ENCODE results near the gene PHKG1. TPM values are rescaled to one million over a fixed set of nuclear protein-coding genes. Genes with fewer than 3 reads are reported as not detected.
"Not testable (repeated sequence)": the region's sequence is repeated elsewhere in the genome, so short reads cannot be mapped to it uniquely, and the experiment has no call there.

Gene PHKG1
- total RNA-seq, 2 donors from 2014 or later: 0.46 TPM

- Histone ChIP-seq H3K4me3 (ENCODE audit: low read length) (no peak overlapping the region), H3K27ac (ENCODE audit: low read depth, low read length) (no peak overlapping the region), H3K9ac (ENCODE audit: extremely low read depth, low read length, poor library complexity, severe bottlenecking) (no peak overlapping the region), H3K27me3 (ENCODE audit: control insufficient read depth, insufficient read depth, low read length, poor library complexity, severe bottlenecking) (no peaks in the 10 kb centered on the region), H3K36me3 (ENCODE audit: control insufficient read depth, insufficient read depth, low read length) (peaks cover 51% of the 10 kb centered on the region), H3K9me3 (ENCODE audit: control insufficient read depth, low read length) (no peaks in the 10 kb centered on the region), H3K4me1 (ENCODE audit: control insufficient read depth, insufficient read depth, low read length) (no peaks in the 10 kb centered on the region)
- H3K9me3 Mint-ChIP-seq: peaks cover 62% of the 10 kb centered on the region
- no peaks in the 10 kb centered on the region for H3K36me3 Mint-ChIP-seq (ENCODE audit: low read depth)
- no peak for DNase-seq
- H3K4me1 Mint-ChIP-seq: no peaks in the 10 kb centered on the region
- H3K27me3 Mint-ChIP-seq (ENCODE audit: insufficient read depth): no peaks in the 10 kb centered on the region
- H3K4me3 Mint-ChIP-seq: no peak overlapping the region
- H3K27ac Mint-ChIP-seq: no peak overlapping the region
- 94 to 100% methylated on average over 2 to 3 of the region's 3 CpGs for WGBS, 2 experiments (ENCODE audit: insufficient coverage in 1 of 2, insufficient read length in 1 of 2)
- TF ChIP-seq, protein P1, sequence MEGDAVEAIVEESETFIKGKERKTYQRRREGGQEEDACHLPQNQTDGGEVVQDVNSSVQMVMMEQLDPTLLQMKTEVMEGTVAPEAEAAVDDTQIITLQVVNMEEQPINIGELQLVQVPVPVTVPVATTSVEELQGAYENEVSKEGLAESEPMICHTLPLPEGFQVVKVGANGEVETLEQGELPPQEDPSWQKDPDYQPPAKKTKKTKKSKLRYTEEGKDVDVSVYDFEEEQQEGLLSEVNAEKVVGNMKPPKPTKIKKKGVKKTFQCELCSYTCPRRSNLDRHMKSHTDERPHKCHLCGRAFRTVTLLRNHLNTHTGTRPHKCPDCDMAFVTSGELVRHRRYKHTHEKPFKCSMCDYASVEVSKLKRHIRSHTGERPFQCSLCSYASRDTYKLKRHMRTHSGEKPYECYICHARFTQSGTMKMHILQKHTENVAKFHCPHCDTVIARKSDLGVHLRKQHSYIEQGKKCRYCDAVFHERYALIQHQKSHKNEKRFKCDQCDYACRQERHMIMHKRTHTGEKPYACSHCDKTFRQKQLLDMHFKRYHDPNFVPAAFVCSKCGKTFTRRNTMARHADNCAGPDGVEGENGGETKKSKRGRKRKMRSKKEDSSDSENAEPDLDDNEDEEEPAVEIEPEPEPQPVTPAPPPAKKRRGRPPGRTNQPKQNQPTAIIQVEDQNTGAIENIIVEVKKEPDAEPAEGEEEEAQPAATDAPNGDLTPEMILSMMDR (conservative IDR thresholded peaks at IDR 0.05): no peak
Observed at GRCh38 chr7:56099653-56100052, 6.9 kb upstream of the PHKG1 start.

DNA sequence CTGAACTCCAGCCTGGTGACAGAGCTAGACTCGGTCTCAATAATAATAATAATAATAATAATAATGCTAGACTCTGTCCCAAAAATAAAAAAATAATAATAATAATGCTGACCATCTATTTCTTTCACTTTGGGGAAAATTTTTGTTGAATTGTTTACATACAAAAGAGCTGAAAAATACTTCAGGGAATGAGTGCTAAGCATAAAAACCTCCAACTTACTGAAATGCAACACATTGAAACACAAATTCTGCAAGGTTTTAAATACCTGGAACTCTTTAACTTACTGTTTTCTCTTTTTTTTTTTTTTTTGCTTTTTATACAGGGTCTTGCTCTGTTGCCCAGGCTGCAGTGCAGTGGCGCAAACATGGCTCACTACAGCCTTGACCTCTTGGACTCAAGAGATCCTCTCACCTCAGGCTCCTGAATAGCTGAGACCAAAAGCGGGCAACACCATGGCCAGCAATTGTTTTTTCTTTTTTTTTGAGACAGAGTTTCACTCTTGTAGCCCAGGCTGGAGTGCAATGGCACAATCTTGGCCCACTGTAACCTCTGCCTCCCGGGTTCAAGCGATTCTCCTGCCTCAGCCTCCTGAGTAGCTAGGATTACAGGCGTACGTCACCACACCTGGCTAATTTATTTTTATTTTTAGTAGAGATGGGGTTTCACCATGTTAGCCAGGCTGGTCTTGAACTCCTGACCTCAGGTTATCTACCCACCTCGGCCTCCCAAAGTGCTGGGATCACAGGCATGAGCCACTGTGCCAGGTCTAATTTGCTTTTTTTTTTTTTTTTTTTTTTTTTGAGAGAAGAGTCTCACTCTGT, 5.6 kb upstream of the PHKG1 start:
- H3K9me3 ChIP-seq (ENCODE audit: control insufficient read depth, low read length); H3K27ac Mint-ChIP-seq; H3K4me1 ChIP-seq (ENCODE audit: control insufficient read depth, insufficient read depth, low read length); H3K27me3 Mint-ChIP-seq (ENCODE audit: insufficient read depth); H3K4me3 Mint-ChIP-seq; H3K27ac ChIP-seq (ENCODE audit: low read depth, low read length); H3K36me3 Mint-ChIP-seq (ENCODE audit: low read depth); H3K4me1 Mint-ChIP-seq; H3K27me3 ChIP-seq (ENCODE audit: control insufficient read depth, insufficient read depth, low read length, poor library complexity, severe bottlenecking); H3K9ac ChIP-seq (ENCODE audit: extremely low read depth, low read length, poor library complexity, severe bottlenecking); DNase-seq; H3K4me3 ChIP-seq (ENCODE audit: low read length): not testable (repeated sequence)
- WGBS, 2 experiments (ENCODE audit: insufficient coverage in 1 of 2, insufficient read length in 1 of 2): 83 to 95% methylated on average over 1 to 6 of the region's 8 CpGs
- H3K9me3 Mint-ChIP-seq: peaks cover 55% of the 10 kb centered on the region
- peaks cover 40% of the 10 kb centered on the region for H3K36me3 ChIP-seq (ENCODE audit: control insufficient read depth, insufficient read depth, low read length)

- TF ChIP-seq, protein P1 (conservative IDR thresholded peaks at IDR 0.05): no peak
- Mint-ChIP-seq H3K27me3 (ENCODE audit: insufficient read depth) (no peaks in the 10 kb centered on the region), H3K4me3 (no peak overlapping the region), H3K36me3 (ENCODE audit: low read depth) (no peaks in the 10 kb centered on the region), H3K27ac (no peak overlapping the region), H3K4me1 (no peaks in the 10 kb centered on the region), H3K9me3 (peaks cover 55% of the 10 kb centered on the region)
- H3K9me3 ChIP-seq (ENCODE audit: control insufficient read depth, low read length): no peaks in the 10 kb centered on the region
- H3K9ac ChIP-seq (ENCODE audit: extremely low read depth, low read length, poor library complexity, severe bottlenecking): no peak overlapping the region
- H3K4me3 ChIP-seq (ENCODE audit: low read length): no peak overlapping the region
- no peak for DNase-seq
- H3K4me1 ChIP-seq (ENCODE audit: control insufficient read depth, insufficient read depth, low read length): no peaks in the 10 kb centered on the region
- no peaks in the 10 kb centered on the region for H3K27me3 ChIP-seq (ENCODE audit: control insufficient read depth, insufficient read depth, low read length, poor library complexity, severe bottlenecking)
- peaks cover 34% of the 10 kb centered on the region for H3K36me3 ChIP-seq (ENCODE audit: control insufficient read depth, insufficient read depth, low read length)
- H3K27ac ChIP-seq (ENCODE audit: low read depth, low read length): no peak overlapping the region
- 88 to 90% methylated on average over 4 to 5 of the region's 5 CpGs for WGBS, 2 experiments (ENCODE audit: insufficient coverage in 1 of 2, insufficient read length in 1 of 2)
Observed at GRCh38 chr7:56097700-56098099, 4.9 kb upstream of the PHKG1 start.

DNA sequence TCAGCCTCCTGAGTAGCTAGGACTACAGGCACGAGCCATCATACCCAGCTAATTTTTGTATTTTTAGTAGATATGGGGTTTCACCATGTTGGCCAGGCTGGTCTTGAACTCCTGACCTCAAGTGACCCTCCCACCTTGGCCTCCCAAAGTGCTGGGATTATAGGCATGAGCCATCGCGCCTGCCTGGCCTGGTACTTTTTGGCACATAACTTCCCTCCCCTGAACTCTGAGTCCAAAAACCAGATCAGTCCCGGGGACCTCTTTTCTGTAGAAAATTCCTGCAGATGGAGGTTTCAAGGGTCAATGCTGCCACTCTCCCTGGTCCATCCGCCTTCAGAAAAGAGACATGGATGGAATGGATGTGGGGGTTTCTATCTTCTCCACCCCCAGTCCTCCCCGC, 364 bp downstream of the PHKG1 start:
- H3K27me3 Mint-ChIP-seq (ENCODE audit: insufficient read depth); H3K9me3 ChIP-seq (ENCODE audit: control insufficient read depth, low read length); H3K36me3 Mint-ChIP-seq (ENCODE audit: low read depth); H3K36me3 ChIP-seq (ENCODE audit: control insufficient read depth, insufficient read depth, low read length); H3K4me3 Mint-ChIP-seq; H3K9ac ChIP-seq (ENCODE audit: extremely low read depth, low read length, poor library complexity, severe bottlenecking); H3K27ac ChIP-seq (ENCODE audit: low read depth, low read length); H3K4me3 ChIP-seq (ENCODE audit: low read length); H3K27me3 ChIP-seq (ENCODE audit: control insufficient read depth, insufficient read depth, low read length, poor library complexity, severe bottlenecking); H3K4me1 ChIP-seq (ENCODE audit: control insufficient read depth, insufficient read depth, low read length); H3K27ac Mint-ChIP-seq; DNase-seq; H3K4me1 Mint-ChIP-seq: not testable (repeated sequence)
- 96 to 100% methylated on average over 3 to 6 of the region's 6 CpGs for whole genome bisulfite sequencing, 2 experiments (ENCODE audit: insufficient coverage in 1 of 2, insufficient read length in 1 of 2)
- peaks cover 18% of the 10 kb centered on the region for H3K9me3 Mint-ChIP-seq
